ENCODE measurements around the gene ATP5PB.

- TF ChIP-seq CTCF (IDR thresholded peaks at IDR 0.05) (no peak), POLR2A (IDR thresholded peaks at IDR 0.05) (no peak)
Measured at GRCh38 chr1:111462370-111463028, 13.2 kb downstream of the ATP5PB start.
